Nephron (organoid): ENCODE results near the gene HTD2.

Experiments
- H3K27ac Mint-ChIP-seq, 3 experiments: 2 replicates each; pipeline ENCODE4 v1.8.0; 2020; ENCODE audit warnings: mixed read lengths in 3 of 3, mild to moderate bottlenecking in 2 of 3, moderate library complexity in 1 of 3
- H3K27me3 Mint-ChIP-seq: 2 replicates; pipeline ENCODE4 v1.8.0; 2021; ENCODE audit warnings: low read depth, mild to moderate bottlenecking, moderate library complexity, mixed read lengths
- H3K36me3 Mint-ChIP-seq: 2 replicates; pipeline ENCODE4 v1.8.0; 2020; ENCODE audit warnings: low read depth, mixed read lengths
- H3K4me1 Mint-ChIP-seq: 2 replicates; pipeline ENCODE4 v1.8.0; 2020; ENCODE audit warnings: mixed read lengths
- H3K4me3 Mint-ChIP-seq, 3 experiments: 2 replicates each; pipeline ENCODE4 v1.8.0; 2020; ENCODE audit warnings: mild to moderate bottlenecking in 3 of 3, mixed read lengths in 3 of 3, moderate library complexity in 2 of 3
- H3K9me3 Mint-ChIP-seq: 2 replicates; pipeline ENCODE4 v1.8.0; 2020; ENCODE audit warnings: mixed read lengths
- CTCF ChIP-seq, 3 experiments: fragments of 200-600 bp; sonication (generic); IDR thresholded peaks; one replicate each; pipeline ENCODE4 v1.5.0; 2021; ENCODE audit warnings: antibody characterized with exemption in 3 of 3; ENCODE audit not compliant: unreplicated experiment in 3 of 3

HTD2 gene

DNA sequence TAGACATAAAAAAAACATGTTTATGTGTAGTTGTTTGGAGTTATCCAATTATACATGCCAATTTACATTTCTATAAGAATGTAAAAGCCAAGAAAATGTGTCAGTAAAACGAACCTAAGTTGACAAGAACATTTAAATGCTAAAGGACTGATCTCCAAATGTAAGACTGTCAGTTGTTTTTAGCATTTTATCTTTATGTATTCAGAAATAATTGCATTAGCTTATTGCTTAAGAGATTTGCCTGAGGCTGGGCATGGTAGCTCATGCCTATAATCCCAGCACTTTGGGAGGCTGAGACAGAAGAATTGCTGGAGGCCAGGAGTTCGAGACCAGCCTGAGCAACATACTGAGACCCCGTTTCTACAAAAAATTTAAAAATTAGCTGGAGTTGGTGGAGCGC is 53.3 kb downstream of the HTD2 start:
- Mint-ChIP-seq H3K36me3 (no peaks in the 10 kb centered on the region), H3K9me3 (no peaks in the 10 kb centered on the region), H3K27ac (no peak overlapping the region), H3K4me3 (no peak overlapping the region), H3K27me3 (no peaks in the 10 kb centered on the region), H3K4me1 (no peaks in the 10 kb centered on the region)
- no peak for TF ChIP-seq CTCF (IDR thresholded peaks at IDR 0.05; ENCODE audit: unreplicated experiment in 3 of 3)

- Mint-ChIP-seq H3K27me3 (peaks cover 3% of the 10 kb centered on the region), H3K9me3 (peaks cover 3% of the 10 kb centered on the region), H3K27ac (no peak overlapping the region), H3K36me3 (peaks cover 6% of the 10 kb centered on the region), H3K4me1 (no peaks in the 10 kb centered on the region), H3K4me3 (no peak overlapping the region)
- no peak for TF ChIP-seq CTCF (IDR thresholded peaks at IDR 0.05; ENCODE audit: unreplicated experiment in 3 of 3)
Measured at GRCh38 chr3:58361866-58362265, 55.5 kb downstream of the HTD2 start.

DNA sequence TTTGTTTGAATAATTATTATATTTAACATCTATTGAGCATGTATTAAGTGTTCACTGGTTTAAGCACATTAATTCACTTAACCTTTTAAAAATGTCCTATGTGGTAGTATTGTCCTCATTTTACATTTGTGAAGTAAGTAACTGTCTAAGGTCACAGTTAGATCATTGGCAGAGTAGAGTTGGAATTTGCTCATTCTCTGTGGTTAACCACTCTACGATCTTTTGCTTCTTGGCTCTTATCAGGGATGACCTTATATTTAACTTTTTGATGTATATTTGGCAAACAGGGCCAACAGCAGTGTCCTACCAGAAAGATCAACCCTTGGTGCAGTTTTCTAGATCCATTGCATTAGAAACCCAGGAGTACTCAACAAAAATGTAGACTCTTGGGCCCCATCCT is 60.4 kb downstream of the HTD2 start:
- no peak overlapping the region for H3K4me3 Mint-ChIP-seq
- H3K9me3 Mint-ChIP-seq: peaks cover 3% of the 10 kb centered on the region
- peaks cover 4% of the 10 kb centered on the region for H3K4me1 Mint-ChIP-seq
- no peak overlapping the region for H3K27ac Mint-ChIP-seq
- no peak for TF ChIP-seq CTCF (IDR thresholded peaks at IDR 0.05; ENCODE audit: unreplicated experiment in 3 of 3)
- peaks cover 6% of the 10 kb centered on the region for H3K36me3 Mint-ChIP-seq
- peaks cover 3% of the 10 kb centered on the region for H3K27me3 Mint-ChIP-seq

DNA sequence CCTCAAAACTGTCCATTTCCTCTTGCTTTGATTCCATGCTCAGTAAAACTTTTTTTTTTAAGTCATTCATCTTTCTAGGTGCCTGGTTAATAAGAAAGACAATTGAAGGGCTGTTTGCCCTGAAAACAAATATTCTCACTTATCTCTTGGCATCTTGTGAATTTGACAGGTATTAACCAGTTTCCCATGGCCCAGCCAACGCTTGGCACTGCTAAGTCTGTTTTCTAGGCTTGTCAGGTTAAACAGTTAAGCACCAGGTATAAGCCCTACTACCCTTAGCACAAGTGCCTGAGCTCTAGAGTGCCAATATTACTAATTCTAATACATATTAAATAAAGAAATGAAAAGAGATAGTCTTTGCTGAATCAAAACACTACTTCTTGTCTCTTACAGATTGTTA is 62.7 kb downstream of the HTD2 start:
- no peak for TF ChIP-seq CTCF (IDR thresholded peaks at IDR 0.05; ENCODE audit: unreplicated experiment in 3 of 3)
- H3K36me3 Mint-ChIP-seq: peaks cover 6% of the 10 kb centered on the region
- no peak overlapping the region for H3K4me3 Mint-ChIP-seq
- H3K27ac Mint-ChIP-seq: no peak overlapping the region
- H3K4me1 Mint-ChIP-seq: peaks cover 8% of the 10 kb centered on the region
- H3K27me3 Mint-ChIP-seq: peaks cover 3% of the 10 kb centered on the region
- peaks cover 3% of the 10 kb centered on the region for H3K9me3 Mint-ChIP-seq
